GM20431 (cell line): ENCODE results near the gene PGBD4.

Source experiments
- in situ Hi-C: fragments of 300-500 bp; cut with MseI, MboI; formaldehyde crosslinking; loops from one replicate; pipeline ENCODE4 v1.15.0; 2020; ENCODE audit warnings: low sequenced_read_pairs; ENCODE audit not compliant: unreplicated experiment

The PGBD4 gene

DNA sequence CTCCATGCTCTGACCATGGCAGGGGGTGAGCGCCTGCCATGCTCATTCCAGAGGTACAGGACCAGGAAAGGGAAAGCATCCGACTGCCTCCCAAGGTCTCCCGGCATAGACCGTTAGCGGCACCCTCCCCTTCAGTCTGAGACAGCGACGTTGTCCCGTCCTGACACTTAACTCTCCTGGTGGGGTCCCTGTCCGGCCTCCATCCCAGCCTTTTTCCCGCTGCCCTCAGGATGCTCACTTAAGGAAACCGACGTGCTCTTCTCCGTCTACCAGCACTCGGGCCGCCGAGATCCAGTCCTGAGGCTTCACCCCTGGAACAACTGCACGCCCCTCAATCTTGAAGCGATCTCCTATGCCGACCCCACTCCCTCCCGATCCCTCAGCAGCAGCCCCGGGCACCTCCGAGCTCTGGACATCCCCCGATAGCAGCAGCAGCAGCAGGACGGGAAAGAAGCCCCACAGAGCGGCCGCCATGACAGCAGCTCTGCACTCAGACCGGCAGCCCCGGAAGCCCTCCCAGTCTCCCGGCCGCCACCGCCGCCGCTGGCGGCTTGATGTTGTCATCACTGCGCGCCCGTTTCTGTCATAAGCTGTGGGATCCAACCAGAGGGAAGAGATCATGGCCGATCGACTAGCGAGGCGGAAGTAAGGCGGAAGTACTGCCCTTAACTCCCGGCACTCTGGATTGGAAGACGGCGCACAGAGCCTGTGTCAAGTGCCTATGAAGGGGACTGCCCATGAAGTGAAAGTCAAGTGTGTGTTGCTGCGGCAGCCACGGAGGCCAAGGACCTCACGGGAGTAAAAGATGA lies at the start of gene PGBD4, which contains the start of gene EMC7:
TSS of gene PGBD4 (plus strand) at position 718 of the 809 bp plus-strand sequence. CDS start 449 bp downstream, outside the sequence.
TSS of gene EMC7 (minus strand) at position 497 of the 809 bp plus-strand sequence. CDS start at position 474, 23 bp downstream.
- in situ Hi-C loops: no loop called here

DNA sequence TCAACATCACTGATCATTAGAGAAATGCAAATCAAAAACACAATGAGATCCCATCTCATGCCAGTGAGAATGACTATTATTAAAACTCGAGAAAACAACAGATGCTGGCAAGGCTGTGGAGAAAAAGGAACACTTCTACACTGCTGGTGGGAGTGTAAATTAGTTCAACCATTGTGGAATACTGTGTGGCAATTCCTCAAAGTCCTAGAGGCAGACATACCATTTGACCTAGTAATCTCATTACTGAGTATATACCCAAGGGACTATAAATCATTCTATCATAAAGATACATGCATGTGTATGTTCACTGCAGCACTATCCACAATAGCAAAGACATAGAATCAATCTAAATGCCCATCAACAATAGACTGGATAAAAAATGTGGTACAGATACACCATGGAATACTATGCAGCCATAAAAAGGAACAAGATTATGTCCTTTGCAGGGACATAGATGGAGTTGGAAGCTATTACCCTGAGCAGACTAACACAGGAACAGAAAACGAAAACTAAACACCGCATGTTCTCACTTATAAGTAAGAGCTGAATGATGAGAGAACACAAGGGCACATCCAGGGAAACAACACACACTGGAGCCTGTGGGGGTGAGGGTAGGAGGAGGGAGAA lies 47.7 kb upstream of the PGBD4 start:
- in situ Hi-C loops: loop anchor here (25.0 kb wide), 1 partner anchor 533 kb away; the partner anchor contains the start of gene GOLGA8B

DNA sequence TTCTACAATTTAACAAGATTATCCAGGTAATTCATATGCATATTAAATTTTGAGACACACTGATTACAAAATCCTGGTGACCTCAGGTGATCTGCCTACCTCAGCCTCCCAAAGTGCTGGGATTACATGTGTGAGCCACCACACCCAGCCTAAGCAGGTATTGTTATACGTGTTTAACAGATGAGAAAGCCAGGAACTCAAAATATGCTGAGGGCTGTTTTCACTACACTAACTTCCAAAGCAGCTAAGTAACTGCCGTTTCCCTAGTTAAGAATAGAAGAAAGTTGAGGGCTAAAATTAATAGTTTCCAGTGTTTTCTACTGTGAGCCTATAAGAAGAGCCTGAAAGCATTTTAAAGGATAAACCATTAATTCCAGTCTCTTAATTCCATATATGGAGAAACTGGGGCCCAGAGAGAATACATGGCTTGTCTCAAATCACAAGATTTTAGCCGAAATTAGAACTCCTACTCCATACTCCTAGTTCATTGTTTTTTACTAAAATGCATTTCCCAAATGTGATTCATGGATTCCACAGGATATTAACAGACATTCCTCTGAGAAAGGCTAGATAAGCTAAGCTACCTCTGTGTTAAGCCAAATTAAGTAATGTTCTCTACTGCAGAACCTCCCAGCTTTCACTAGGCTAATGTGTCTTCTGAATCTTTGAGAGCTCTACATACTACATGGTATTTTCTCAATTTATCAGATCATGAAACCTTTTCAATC lies 45.9 kb upstream of the PGBD4 start:
- in situ Hi-C loops: loop anchor here (25.0 kb wide), 1 partner anchor 531 kb away; the partner anchor contains the start of gene GOLGA8B

DNA sequence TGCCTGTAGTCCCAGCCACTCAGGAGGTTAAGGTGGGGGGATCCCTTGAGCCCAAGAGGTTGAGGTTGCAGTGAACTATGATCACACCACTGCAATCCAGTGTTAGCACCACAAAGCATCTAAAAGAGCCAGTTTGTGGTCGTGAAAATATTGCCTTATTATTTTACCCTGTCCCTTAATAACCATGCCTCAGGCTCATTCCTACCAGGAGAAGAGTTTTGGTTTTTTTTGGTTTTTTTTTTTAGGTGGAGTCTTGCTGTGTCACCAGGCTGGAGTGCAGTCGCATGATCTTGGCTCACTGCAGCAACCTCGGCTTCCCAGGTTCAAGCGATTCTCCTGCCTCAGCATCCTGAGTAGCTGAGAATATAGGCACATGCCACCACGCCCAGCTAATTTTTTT lies 45.0 kb upstream of the PGBD4 start:
- in situ Hi-C loops: loop anchor here (25.0 kb wide), 1 partner anchor 530 kb away; the partner anchor contains the start of gene GOLGA8B

DNA sequence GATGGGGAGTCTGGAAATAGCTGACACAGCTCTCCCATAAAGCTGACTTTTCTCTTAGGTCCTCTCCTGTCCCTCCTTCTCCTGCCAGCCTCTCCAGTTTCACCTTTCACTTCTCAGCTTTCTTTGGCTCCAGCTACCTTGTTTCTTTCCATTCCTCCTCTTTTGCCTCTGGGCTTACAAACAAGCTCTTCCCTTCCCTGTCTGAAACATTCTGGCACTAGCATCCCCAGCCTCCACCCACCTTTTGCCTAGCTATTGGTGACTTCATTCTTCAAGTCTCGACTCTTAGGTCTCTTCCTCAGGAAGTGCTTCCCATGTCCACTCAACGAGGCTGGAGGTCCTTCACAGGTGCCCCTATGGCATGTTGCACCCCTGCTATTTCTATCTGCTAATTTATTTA lies 42.4 kb upstream of the PGBD4 start:
- in situ Hi-C loops: loop anchor here (25.0 kb wide), 1 partner anchor 528 kb away; the partner anchor contains the start of gene GOLGA8B

DNA sequence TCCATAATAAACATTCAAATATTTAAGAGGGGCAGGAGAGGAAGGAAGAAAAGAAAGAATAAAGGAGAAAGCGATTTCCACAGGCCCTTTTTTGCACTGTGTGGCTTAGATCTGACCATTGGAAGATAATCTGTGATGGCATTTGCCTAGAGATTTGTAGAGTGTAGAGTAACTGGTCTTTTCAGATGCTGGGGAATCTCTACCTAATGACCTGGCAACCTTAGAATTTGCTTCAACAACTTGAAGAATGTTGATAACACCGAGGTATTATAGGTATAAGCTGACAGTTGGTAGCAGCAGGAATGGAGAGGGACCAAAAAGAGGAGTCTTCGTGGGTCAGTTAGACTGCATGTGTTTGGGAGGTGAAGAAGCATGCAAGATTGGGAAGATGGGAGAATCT lies 41.9 kb upstream of the PGBD4 start:
- in situ Hi-C loops: loop anchor here (25.0 kb wide), 1 partner anchor 527 kb away; the partner anchor contains the start of gene GOLGA8B

DNA sequence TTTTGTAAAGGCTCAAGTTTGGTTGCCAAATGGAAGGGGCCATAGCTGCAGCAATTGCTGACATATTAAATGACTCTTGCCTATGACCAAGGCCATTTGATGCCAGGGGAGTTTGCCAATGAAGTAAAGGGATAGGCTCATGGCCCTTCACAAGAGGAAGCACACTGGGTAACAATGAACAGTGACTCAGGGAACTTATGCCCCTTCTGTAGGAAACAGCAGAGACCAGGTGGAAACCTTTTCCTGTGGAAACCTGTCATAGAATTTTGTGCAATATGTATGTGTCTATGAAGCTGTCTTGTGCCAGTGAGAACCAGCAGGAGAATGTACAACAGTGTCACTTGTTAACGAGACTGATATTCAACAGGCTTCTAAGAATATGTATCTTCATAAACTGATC lies 37.4 kb upstream of the PGBD4 start:
- in situ Hi-C loops: loop anchor here (25.0 kb wide), 1 partner anchor 523 kb away; the partner anchor contains the start of gene GOLGA8B

DNA sequence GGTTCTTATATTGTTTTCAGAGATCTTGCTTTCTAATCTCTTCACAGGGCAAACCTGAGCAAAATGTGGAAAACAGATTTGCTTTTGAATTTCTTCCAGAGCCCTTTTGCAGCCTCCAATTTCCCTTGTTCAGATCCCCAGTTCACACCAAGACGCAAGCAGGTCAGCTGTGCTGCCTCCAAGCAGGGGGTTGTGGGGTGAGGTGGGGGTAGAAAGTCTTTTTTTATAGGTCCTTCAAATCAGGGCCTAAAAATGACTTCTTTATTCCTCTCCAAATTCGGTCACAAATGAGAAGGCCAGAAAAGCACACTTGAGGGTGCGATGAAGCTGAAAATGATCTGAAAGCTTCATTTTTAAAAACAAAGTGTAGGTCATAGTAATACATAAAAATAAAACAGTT lies 36.6 kb upstream of the PGBD4 start:
- in situ Hi-C loops: loop anchor here (25.0 kb wide), 1 partner anchor 522 kb away; the partner anchor contains the start of gene GOLGA8B

DNA sequence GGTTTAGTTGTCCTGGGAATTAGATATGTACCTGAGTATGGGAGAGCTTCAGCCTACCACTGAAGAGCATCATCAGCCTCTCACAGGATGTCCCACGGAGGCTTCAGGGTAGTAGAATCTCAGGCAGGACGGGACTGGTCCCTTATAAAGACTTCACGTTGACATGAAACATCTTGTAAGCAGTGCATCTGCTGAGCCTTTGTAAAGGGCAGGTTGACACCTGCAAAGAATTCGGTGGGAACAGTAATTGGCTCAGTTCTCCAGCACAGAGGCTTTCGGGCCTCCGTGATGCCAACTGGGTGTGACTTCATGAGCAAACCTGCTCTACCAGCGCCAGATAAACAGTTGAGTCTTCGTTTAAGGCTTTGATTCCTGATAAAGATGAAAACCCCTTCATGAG lies 35.9 kb upstream of the PGBD4 start:
- in situ Hi-C loops: loop anchor here (25.0 kb wide), 1 partner anchor 521 kb away; the partner anchor contains the start of gene GOLGA8B

DNA sequence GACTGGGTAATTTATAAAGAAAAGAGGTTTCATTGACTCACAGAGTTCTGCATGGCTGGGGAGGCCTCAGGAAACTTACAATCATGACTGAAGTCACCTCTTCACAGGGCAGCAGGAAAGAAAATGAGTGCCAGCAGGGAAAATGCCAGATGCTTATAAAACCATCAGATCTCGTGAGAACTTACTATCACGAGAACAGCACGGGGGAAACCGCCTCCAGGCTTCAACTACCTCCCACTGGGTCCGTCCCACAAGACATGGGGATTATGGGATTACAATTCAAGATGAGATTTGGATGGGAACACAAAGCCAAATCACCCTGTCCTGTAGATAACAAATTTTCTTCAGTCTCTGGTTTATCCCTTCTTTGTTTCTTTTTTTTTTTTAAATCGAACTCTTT lies 31.9 kb upstream of the PGBD4 start:
- in situ Hi-C loops: loop anchor here (25.0 kb wide), 1 partner anchor 517 kb away; the partner anchor contains the start of gene GOLGA8B

DNA sequence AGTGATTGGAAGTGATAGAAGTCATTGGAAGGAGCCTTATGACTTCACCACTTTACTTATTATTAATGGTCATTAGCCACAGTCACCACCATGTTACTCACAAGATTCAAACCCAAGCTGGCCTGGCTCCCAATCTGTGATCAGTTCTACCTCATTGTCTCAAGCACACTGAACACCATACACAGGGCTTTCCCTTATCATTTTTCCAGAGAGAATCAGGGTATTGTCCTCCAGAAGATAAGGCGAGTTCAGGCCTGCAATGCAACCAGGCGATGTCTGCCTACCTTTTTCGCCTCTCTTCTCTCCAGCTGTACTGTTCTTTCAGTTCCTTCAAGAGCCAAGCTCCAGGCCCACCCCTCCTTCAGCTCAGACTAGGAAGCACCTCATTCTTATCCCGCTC lies 25.1 kb upstream of the PGBD4 start:
- in situ Hi-C loops: no loop called here

DNA sequence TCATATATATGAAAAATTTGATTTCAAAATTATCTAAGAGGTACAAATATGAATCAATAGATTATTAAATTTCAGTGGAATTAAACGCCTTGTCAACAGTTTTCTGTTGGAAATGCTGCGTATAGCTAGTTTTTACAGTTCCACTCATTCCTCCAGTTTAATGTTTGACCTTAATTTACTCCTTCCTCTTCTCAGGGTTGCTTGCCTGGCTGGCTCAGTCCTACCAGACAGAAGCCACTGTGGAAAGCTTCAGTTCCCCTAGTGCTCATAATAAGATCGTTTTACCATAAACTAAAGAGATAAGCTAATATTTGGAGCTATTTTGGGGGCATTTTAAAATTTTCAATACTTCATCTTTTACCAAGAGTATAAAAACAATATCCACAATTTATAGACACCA lies 23.0 kb upstream of the PGBD4 start:
- in situ Hi-C loops: no loop called here

DNA sequence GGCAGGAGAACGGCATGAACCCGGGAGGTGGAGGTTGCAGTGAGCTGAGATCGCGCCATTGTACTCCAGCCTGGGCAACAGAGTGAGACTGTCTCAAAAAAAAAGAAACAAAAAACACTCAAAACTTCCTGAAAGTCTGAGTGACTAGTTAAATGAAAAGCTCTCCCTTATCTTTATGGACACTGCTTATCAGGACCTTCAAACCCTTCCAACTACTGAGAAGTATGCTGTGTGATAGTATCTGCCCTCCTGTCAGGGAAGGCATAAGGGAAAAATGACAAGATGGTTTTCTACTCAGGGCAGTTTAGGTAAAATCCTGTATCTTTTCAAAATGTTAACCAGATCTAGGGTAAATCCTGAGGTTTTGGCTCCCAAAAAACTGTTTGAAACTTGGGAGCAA lies 22.0 kb upstream of the PGBD4 start:
- in situ Hi-C loops: no loop called here

DNA sequence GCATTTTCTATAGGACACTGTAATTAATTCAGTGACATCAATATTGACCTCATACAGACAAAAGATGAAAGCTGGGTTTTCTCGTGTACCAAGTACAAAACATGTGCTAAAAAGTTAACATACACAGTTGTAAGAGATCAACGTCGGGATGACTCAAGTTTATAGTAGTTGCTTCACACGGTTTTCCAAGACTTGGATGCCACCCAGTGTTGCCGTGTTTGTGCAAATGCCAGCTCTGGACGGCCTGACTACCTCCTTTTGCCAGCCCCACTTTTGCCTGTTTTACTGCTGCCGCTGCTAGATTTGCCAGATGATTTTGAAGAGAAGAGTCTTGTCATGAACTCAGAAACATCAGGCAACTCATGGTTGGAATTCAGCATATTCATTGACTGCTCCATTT lies 17.8 kb upstream of the PGBD4 start:
- in situ Hi-C loops: no loop called here

DNA sequence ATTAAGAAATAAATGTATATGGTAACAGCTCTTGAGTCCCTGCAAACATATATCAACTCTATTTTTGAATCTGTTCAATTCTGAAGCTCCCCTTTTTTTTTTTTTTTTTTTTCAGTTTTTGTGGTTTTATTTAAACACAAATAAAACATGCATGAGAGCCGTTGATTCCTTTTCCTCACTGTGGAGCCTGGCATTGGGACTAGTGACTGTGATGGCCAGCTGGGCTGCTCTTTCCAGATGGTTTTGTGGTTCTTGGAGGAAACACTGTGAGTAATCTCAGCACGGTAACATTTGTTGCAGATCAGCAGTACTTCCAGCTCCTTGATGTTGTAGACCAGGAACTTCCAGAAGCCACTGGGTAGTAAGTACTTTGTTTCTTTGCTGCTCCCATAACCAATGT lies 16.1 kb upstream of the PGBD4 start:
- in situ Hi-C loops: no loop called here

DNA sequence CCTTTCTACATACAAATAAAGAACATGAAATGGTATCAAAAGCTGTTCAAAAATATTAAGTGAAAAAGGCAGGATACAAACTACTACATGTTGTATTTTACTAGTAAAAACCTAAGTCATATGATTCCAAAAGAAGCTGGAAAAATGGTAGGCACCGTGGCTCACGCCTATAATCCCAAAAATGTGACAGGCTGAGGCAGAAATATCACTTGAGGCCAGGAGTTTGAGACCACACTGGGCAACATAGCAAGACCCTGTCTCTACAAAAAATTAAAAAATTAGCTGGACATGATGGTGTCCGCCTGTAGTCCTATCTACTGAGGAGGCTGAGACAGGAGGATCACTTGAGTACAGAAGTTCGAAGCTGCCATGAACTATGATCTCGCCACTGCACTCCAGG lies 2.0 kb upstream of the PGBD4 start:
- in situ Hi-C loops: no loop called here

DNA sequence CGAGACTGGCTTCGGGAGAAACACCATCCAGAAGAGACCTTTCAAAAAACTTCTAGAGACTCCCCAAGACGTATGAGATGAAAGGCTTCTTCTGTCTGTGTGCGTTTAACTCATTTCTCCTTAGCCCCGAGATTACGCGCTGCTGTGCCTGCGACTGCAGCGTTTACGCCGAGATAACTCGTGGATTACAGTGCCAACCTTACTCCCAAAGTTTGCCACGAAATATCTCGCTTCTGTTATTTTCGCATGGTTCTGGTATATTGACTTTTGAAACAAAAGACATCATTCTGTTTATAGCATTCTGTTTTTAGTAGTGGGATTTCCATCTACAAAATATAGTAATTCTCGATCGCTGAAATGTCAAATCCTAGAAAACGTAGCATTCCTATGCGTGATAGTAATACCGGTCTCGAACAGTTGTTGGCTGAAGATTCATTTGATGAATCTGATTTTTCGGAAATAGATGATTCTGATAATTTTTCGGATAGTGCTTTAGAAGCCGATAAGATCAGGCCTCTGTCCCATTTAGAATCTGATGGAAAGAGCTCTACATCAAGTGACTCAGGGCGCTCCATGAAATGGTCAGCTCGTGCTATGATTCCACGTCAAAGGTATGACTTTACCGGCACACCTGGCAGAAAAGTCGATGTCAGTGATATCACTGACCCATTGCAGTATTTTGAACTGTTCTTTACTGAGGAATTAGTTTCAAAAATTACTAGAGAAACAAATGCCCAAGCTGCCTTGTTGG lies 467 bp downstream of the PGBD4 start:
- in situ Hi-C loops: no loop called here

DNA sequence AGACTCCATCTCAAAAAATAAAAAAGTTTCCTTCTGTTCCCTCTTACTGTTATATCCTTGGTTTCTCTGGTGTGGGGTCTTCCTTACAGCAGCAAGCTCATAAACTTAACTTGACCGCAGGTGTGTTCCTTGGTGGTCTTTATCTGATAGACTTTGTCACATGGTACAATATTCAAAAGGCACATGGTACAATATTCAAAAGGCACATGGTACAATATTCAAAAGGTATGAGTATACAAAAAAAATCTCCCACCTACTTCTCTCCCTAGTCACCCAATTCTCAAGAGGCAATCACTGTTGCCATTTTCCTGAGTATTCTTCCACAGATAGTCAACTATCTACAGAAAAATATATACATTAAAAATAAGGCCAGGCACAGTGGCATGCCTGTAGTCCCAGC lies 4.5 kb downstream of the PGBD4 start:
- in situ Hi-C loops: no loop called here

DNA sequence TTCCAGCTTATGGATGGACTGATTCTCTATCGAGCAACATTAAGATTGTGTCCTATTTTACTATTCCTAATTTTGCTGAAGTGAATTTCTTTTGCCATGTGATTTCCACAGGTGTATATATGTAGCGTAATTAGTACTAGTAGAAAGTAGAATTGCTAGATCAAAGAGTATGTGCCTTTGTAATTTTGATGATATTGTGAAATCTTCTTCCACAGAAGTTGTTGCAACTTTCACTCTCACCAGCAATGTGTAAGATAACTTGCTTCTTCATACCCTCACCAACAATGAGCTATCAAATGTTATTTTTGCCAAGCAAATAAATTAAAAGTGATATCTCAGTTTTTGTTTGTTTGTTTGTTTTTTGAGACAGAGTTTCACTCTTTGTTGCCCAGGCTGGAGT lies 5.4 kb downstream of the PGBD4 start:
- in situ Hi-C loops: no loop called here
